Skin of body (tissue), 2 donors: ENCODE data around the gene ORAI3. TPM values are rescaled to one million over a fixed set of nuclear protein-coding genes. Genes with fewer than 3 reads are reported as not detected.

ENCODE experiments used
- DNase-seq: peaks from one replicate; lab custom pipeline; 2025; lab: John Stamatoyannopoulos, UW
- total RNA-seq: library from RNA; depleted of rRNA; stranded (reverse); fragments of >200 nt; gene quantifications from one replicate; pipeline ENCODE4 v1.2.3, GENCODE V29; 2014

Gene ORAI3
- total RNA-seq, 1 donor from 2014 or later: 10.3 TPM

- no peak for DNase-seq
These were observed 17.3 kb downstream of the ORAI3 start for GRCh38 chr16:30966033-30966619.

GRCh38 chr16:30967795-30968194 is 18.9 kb downstream of the ORAI3 start:
- DNase-seq: no peak

DNA sequence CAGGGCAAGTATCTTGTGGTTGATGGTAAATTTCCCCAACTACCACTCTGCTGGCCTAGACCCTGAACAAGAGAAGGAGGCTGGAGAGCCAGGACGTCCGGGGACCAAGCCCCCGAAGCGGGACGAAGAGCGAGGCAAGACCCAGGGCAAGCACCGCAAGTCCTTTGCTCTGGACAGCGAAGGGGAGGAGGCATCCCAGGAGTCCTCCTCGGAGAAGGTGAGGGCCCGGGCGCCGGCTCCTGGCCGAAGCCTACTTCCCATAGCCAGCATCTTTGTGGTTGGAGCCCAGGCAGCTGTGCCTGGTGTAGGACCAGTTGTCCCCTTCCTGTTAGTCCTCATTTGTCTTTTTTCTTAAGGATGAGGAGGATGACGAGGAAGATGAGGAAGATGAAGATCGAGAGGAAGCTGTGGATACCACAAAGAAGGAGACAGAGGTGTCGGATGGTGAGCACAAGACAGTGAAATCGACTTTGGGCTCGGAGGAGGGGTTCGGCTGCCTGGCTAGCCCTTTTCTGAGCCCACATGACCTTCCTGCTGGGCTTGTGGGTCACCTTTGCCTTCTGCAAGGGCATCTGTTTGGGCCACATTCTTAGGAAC is 20.5 kb downstream of the ORAI3 start:
- DNase-seq: no peak

GRCh38 chr16:30971298-30971697 is 22.4 kb downstream of the ORAI3 start:
- no peak for DNase-seq

GRCh38 chr16:30972872-30973271 is 24.0 kb downstream of the ORAI3 start:
- DNase-seq: no peak

DNA sequence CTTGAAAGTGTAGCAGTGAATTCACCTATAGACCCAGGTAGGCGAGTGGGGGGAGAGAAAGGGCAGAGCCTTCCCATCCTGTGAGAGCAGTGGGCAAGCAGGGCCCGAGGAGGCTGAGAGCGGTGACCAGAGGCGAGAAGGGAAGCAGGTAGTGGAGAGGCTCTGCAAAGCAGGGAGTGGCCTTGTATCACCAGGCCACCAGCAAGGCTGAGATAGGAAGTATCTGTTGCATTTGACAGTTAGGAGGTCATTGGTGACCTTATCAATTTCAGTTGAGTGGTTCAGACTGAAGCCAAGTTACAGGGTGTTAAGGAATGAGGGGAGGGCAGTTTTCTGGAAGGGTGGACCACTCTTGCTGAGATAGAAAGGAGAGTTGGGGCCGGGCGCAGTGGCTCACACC is 25.5 kb downstream of the ORAI3 start:
- no peak for DNase-seq

GRCh38 chr16:30976486-30976885 is 27.6 kb downstream of the ORAI3 start:
- no peak for DNase-seq

- no peak for DNase-seq
These were observed 28.6 kb downstream of the ORAI3 start for GRCh38 chr16:30977502-30977901.

- no peak for DNase-seq
These were observed 30.5 kb downstream of the ORAI3 start for GRCh38 chr16:30979170-30980022.

GRCh38 chr16:30980023-30980371 is 31.1 kb downstream of the ORAI3 start:
- no peak for DNase-seq

GRCh38 chr16:30980434-30980833 is 31.6 kb downstream of the ORAI3 start:
- DNase-seq: no peak

DNA sequence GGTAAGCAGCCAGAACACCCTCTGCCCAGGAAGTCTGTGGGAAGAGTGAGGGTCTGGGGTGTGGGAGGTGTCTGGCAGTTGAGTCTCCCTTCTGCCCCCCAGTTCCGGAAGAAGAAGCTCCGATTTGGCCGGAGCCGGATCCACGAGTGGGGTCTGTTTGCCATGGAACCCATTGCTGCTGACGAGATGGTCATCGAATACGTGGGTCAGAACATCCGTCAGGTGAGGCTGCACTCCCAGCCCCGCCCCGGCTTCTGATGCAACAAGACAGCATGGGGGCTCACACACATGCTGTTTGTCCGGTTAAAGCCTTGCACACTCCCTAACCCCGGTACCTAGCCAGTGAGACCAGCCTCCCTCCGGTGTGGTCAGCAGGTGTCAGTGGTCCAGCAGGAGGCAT is 32.1 kb downstream of the ORAI3 start:
- no peak for DNase-seq

DNA sequence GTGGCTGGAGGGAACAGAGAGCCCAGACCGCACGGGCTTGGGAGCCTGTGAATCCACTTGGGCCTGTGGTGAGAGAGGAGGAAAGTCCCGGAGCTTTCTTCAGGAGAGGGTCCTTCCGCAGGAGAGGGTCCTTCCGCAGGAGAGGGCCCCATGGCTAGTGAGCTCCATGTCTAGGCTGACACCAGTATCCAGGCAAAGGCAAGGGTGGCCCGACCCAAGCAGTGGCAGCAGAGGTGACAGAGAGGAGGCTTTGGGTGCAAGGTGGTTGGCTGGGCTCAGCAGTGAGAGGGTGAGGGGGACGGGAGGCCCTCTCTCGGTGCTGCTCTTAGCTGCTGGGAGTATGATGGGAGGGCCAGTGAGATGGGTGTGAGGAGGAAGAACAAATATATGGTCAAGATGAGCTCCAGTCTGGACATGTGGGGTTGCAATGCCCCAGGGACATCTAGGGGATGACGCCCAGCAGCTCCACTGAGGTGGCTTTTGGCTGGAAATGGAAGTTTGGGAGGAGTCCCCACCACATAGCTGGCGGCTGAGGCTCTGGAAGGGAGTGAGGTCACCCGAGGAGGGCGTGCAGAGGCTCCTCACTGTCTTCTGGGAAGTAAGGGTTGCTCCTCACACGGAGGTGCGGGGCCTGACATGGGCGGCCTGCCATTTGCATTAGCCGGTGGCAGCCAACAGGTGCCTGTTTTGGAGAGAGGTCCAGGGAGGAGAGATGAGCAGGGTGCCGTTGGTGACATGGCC is 33.9 kb downstream of the ORAI3 start:
- DNase-seq: no peak

GRCh38 chr16:30983289-30983889 is 34.5 kb downstream of the ORAI3 start:
- DNase-seq: no peak

- DNase-seq: no peak
These were observed 35.2 kb downstream of the ORAI3 start for GRCh38 chr16:30983898-30984610.

DNA sequence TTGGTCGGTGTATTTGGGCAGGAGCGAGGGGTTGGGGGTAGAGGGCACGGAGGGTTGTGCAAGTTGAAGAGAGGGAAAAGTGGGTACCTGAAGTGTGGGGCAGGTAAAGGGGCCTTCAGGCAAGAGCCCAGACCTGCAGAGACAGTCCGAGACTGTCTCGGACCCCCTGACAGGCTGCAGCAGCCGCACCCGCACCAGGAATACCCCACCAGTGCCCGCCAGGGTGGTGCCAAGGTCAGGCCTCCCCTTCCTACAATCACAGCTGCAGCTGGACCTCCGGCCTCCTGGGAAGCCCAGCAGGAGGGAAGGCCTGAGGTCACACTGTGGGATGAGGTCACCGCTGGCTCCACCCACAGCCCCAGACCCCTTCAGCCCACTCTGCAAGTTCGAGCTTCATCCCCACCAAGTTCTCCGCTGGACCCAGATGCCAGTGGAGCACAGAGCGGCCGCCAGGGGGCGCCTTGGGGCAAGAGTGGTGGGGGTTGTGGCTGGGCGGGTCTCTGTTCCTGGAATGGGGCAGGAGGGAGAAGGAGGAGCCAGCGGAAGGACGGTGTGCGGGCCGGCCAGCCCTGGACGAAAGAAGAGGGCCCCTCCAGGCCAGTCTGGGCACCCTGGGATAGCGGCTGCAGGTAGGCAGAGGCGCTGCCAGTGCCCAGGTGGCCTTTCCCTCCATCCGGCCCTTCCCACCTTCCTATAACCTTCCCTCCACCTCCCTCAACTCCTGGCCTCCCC is 36.0 kb downstream of the ORAI3 start, which contains the start of gene HSD3B7:
HSD3B7 (plus strand) TSS at position 539 of the 732 bp plus-strand sequence. CDS start 452 bp downstream, outside the sequence.
- DNase-seq: peak; percentile 59

DNA sequence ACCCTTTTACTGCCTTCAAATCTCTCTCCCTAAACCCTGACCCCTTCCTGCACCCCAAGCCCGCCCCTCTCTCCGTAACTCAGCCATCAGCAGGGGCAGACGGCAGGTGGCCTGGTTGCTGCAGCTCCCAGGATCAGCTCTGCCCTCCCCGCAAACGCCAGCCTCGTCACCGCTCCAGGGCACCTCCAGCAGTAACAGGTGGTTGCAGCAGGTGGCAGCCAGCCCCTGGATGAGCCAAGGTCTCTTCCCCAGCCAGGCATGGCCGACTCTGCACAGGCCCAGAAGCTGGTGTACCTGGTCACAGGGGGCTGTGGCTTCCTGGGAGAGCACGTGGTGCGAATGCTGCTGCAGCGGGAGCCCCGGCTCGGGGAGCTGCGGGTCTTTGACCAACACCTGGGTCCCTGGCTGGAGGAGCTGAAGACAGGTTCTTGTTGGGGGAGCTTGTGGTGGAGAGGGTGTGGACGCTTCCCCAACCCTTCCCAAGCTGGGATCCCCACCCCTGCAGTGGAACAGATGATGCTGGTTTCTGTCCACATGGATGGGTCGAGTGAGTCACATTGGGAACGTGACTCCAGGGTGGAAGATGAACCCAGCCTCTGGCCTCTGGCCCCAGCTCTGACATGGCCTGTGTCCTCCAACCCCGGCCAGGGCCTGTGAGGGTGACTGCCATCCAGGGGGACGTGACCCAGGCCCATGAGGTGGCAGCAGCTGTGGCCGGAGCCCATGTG is 36.7 kb downstream of the ORAI3 start:
- no peak for DNase-seq

- no peak for DNase-seq
These were observed 37.5 kb downstream of the ORAI3 start for GRCh38 chr16:30986129-30986991.
